Right atrium auricular region (tissue), 2 donors: ENCODE measurements around the gene MFAP4. TPM values are rescaled to one million over a fixed set of nuclear protein-coding genes. Genes with fewer than 3 reads are reported as not detected.

ENCODE experiments used
- DNase-seq: peaks from one replicate; pipeline ENCODE4 v3.0.0-alpha.2; 2019; ENCODE audit warnings: low spot score
- H3K27ac ChIP-seq, 2 donors: fragments of 200-600 bp; sonication (generic); 1 replicate in 1 of 2; 2 replicates in 1 of 2; pipeline ENCODE4 v1.5.1; 2016 to 2019
- H3K27me3 ChIP-seq, 2 donors: fragments of 200-600 bp; sonication (generic); one replicate each; pipeline versions ENCODE4 v1.5.1 to v1.6.0; 2017 to 2019
- H3K36me3 ChIP-seq: fragments of 200-600 bp; sonication (generic); one replicate; pipeline ENCODE4 v1.5.1; 2016
- H3K4me1 ChIP-seq, 2 donors: fragments of 200-600 bp; sonication (generic); one replicate each; pipeline versions ENCODE4 v1.5.1 to v1.6.0; 2017 to 2019
- H3K4me3 ChIP-seq, 2 donors: fragments of 200-600 bp; sonication (generic); 1 replicate in 1 of 2; 2 replicates in 1 of 2; pipeline ENCODE4 v1.5.1; 2017 to 2019; ENCODE audit warnings: mild to moderate bottlenecking in 1 of 2, moderate library complexity in 1 of 2
- H3K9me3 ChIP-seq, 2 donors: fragments of 200-600 bp; sonication (generic); one replicate each; pipeline ENCODE4 v1.5.1; 2019
- CTCF ChIP-seq, 2 donors: fragments of 200-600 bp; sonication (generic); IDR thresholded peaks; one replicate each; pipeline ENCODE4 v1.5.1; 2019; ENCODE audit warnings: antibody characterized with exemption in 2 of 2
- total RNA-seq, 2 donors: library from RNA; depleted of rRNA; stranded (reverse); fragments of >200 nt; gene quantifications; one replicate each; pipeline ENCODE4 v1.1.0, GENCODE V29; 2016

The MFAP4 gene
- total RNA-seq, 2 donors from 2014 or later = 78.5 to 104 TPM

- Histone ChIP-seq H3K27ac (no peak overlapping the region), H3K4me1 (peaks cover 0 to 13% of the 10 kb centered on the region in 2 donors), H3K27me3 (no peaks in the 10 kb centered on the region), H3K36me3 (no peaks in the 10 kb centered on the region), H3K4me3 (no peak overlapping the region), H3K9me3 (no peaks in the 10 kb centered on the region)
- DNase-seq = no peak
- no peak for TF ChIP-seq CTCF (IDR thresholded peaks at IDR 0.05)
Measured at GRCh38 chr17:19415806-19416775, 29.1 kb upstream of the MFAP4 start.

GRCh38 chr17:19415311-19415710 is 28.3 kb upstream of the MFAP4 start:
- Histone ChIP-seq H3K4me3 (no peak overlapping the region), H3K9me3 (no peaks in the 10 kb centered on the region), H3K27me3 (no peaks in the 10 kb centered on the region), H3K27ac (no peak overlapping the region), H3K4me1 (peaks cover 0 to 18% of the 10 kb centered on the region in 2 donors), H3K36me3 (no peaks in the 10 kb centered on the region)
- DNase-seq = no peak
- TF ChIP-seq CTCF (IDR thresholded peaks at IDR 0.05) = no peak

- Histone ChIP-seq H3K4me3 (no peak overlapping the region), H3K27ac (no peak overlapping the region), H3K9me3 (no peaks in the 10 kb centered on the region), H3K27me3 (no peaks in the 10 kb centered on the region), H3K4me1 (peaks cover 0 to 18% of the 10 kb centered on the region in 2 donors), H3K36me3 (no peaks in the 10 kb centered on the region)
- no peak for TF ChIP-seq CTCF (IDR thresholded peaks at IDR 0.05)
- DNase-seq = no peak
Measured at GRCh38 chr17:19414396-19415280, 27.6 kb upstream of the MFAP4 start.

GRCh38 chr17:19413761-19414160 is 26.8 kb upstream of the MFAP4 start:
- TF ChIP-seq CTCF (IDR thresholded peaks at IDR 0.05) = no peak
- no peak overlapping the region for H3K4me3 ChIP-seq
- no peak overlapping the region for H3K27ac ChIP-seq
- peaks cover 0 to 18% of the 10 kb centered on the region in 2 donors for H3K4me1 ChIP-seq
- DNase-seq = no peak
- no peaks in the 10 kb centered on the region for H3K36me3 ChIP-seq
- no peaks in the 10 kb centered on the region for H3K9me3 ChIP-seq
- H3K27me3 ChIP-seq = no peaks in the 10 kb centered on the region

- Histone ChIP-seq H3K36me3 (no peaks in the 10 kb centered on the region), H3K4me3 (no peak overlapping the region), H3K4me1 (peaks cover 0 to 18% of the 10 kb centered on the region in 2 donors), H3K27ac (no peak overlapping the region), H3K9me3 (no peaks in the 10 kb centered on the region), H3K27me3 (no peaks in the 10 kb centered on the region)
- TF ChIP-seq CTCF (IDR thresholded peaks at IDR 0.05) = no peak
- no peak for DNase-seq
Measured at GRCh38 chr17:19412984-19413383, 26.0 kb upstream of the MFAP4 start.
